Activated gamma-delta T cell treated with anti-CD3 and anti-CD28 coated beads, Interleukin-2, amount 50 U/mL, for 16 hours (primary cell): ENCODE data around the gene CELSR2.

ENCODE experiments used
- DNase-seq: peaks from one replicate; pipeline ENCODE4 v3.0.0-alpha.2; 2020; ENCODE audit warnings: low read depth

Gene CELSR2

DNA sequence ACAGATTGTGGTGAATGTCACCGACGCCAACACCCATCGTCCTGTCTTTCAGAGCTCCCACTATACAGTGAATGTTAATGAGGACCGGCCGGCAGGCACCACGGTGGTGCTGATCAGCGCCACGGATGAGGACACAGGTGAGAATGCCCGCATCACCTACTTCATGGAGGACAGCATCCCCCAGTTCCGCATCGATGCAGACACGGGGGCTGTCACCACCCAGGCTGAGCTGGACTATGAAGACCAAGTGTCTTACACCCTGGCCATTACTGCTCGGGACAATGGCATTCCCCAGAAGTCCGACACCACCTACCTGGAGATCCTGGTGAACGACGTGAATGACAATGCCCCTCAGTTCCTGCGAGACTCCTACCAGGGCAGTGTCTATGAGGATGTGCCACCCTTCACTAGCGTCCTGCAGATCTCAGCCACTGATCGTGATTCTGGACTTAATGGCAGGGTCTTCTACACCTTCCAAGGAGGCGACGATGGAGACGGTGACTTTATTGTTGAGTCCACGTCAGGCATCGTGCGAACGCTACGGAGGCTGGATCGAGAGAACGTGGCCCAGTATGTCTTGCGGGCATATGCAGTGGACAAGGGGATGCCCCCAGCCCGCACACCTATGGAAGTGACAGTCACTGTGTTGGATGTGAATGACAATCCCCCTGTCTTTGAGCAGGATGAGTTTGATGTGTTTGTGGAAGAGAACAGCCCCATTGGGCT is 3.0 kb downstream of the CELSR2 start:
- DNase-seq: no peak

DNA sequence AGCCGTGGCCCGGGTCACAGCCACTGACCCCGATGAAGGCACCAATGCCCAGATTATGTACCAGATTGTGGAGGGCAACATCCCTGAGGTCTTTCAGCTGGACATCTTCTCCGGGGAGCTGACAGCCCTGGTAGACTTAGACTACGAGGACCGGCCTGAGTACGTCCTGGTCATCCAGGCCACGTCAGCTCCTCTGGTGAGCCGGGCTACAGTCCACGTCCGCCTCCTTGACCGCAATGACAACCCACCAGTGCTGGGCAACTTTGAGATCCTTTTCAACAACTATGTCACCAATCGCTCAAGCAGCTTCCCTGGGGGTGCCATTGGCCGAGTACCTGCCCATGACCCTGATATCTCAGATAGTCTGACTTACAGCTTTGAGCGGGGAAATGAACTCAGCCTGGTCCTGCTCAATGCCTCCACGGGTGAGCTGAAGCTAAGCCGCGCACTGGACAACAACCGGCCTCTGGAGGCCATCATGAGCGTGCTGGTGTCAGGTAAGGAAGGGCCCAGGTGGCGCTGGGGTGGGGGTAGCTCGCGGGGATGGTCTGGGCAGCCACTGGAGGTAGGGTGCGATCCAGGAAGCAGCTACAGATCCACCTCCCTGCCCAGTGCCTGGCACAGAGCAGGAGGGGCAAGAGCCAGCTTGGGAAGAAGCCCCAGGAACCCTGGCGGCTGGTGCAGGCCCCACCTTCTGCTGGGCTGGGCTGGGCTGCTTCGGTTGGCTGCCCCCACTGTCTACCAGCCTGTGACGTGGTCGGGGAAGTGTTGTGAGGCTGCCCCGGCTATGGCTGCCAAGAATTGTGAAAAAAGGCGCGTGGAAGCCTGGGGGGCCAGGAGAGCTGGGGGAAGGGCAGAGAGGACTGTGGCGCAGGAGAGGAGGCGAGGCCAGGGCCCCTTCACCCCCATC is 3.8 kb downstream of the CELSR2 start:
- DNase-seq: no peak

DNA sequence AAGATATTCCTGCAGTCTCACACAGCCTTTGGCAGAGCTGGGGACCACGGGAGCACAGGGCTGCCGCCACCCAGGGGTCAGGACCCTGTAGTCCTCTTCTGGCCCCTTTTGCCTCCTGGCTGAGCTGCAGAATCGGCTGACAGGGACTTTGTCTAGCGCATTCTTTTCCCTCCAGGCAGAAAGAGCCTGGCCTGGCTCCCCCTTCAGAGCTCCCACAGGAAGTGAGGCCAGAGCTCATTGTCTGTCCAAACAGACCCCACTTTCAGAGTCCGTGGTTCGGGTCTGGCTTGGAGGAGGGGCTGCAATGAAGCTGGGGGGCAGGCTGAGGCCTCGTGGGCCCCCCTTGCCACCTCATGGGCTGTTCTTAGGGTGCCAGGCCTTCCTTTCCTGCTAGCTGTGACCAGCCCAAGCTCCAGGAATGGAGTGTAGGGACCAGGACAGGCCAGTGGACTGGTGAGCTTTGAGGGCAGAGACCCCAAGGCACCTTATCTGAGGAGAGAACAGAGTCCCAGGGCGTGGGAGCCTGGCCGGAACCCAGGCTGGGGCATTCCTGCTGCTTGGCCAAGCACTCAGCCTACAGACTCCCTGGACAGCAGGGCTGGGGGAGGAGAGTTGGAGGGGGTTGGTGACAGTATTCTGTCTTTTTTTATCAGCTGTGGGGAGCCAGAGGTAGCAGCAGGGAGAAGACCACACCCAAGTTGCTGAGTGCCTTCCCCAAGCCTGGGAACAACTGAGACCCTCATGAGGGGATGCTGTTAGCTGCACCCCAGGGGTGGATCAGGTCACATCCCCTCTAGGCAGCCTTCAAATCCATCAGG is 4.7 kb downstream of the CELSR2 start:
- no peak for DNase-seq

DNA sequence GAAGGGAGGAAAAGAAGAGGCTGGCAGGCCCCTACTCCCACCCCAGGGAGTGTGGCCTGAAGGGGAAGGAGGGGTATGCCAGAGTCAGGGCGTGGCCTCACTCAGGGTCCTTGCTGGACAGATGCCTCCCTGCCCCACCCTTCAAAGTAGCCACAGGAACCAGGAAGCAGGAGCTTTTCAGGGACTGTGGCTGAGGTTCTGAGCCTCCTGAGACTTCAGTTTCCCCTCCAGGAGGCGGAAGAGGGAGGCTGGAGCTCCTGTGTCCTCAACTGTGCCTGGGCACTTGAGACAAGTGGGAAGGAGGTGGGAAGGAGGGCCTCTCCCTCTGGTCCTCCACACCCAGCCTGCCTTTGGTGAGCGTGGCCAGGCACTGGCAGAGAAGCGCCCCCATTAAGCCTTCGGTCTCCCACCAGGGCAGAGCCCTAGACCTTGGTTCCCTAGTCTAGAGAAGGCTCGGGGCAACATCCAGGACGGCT is 5.3 kb downstream of the CELSR2 start:
- DNase-seq: no peak

DNA sequence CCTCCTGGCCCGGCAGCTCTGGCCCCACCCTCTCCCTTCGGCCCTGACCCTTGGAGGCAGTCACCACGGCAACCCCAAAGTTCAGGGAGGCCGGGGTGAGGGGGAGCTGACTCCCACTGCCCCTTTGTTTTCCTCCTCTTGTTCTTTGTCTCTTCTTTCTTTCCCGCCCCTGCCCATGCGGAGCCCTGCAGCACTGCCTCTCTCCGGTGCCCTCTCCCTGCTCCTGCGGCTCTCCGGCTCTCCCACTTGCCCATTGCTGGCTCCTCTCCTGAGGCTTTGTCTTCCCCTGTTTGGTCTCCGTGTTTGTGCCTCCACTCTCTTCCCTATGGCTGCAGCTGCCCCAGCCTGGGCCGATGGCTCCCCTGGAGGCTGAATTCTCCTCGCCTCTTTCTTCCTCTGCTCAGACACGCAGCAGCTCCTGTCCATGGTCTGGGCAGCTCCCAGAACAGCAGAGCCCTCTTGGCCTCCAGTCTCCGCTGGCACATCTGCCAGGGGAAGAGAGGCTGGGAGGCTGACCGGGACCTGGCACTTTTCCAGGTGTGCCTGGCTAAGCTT is 5.8 kb downstream of the CELSR2 start:
- no peak for DNase-seq

DNA sequence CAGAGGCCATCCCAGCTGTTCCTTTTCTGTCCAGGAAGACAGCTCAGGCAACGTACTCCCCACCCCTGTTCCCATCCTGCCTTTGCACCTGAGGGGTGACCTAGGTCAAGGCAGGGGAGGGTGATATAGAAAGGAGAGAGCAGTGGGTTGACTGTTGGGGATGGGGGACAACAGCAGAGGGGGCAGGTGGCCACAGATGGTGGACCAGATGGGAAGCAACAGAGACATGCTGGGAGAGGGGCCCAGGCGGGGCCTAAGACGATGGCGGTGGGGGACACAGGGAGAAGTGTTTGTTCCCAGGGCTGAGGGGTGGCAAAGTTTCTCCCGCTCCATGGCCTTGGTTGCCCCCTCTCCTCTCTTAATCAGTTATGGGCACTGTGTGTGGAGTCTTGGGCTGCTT is 6.3 kb downstream of the CELSR2 start:
- DNase-seq: no peak

DNA sequence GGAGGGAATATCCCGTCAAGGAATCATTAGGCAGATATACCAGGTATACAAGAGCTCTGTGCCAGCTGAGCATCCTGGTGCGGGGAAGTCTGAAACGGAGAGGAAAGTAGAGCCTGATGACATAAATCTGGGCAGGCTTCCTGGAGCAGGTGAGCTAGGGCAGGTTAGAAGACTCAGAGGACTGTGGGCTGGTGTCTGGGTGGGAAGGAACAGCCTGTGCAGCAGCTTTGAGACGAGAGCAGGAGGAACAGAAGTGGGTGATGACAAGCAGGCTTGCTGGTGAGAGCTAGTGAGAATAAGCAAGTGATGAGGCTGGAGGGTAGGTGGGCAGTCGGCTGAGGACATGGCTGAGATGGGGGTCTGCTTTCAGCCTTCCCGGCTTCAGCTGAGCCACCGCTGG is 6.7 kb downstream of the CELSR2 start:
- DNase-seq: no peak

DNA sequence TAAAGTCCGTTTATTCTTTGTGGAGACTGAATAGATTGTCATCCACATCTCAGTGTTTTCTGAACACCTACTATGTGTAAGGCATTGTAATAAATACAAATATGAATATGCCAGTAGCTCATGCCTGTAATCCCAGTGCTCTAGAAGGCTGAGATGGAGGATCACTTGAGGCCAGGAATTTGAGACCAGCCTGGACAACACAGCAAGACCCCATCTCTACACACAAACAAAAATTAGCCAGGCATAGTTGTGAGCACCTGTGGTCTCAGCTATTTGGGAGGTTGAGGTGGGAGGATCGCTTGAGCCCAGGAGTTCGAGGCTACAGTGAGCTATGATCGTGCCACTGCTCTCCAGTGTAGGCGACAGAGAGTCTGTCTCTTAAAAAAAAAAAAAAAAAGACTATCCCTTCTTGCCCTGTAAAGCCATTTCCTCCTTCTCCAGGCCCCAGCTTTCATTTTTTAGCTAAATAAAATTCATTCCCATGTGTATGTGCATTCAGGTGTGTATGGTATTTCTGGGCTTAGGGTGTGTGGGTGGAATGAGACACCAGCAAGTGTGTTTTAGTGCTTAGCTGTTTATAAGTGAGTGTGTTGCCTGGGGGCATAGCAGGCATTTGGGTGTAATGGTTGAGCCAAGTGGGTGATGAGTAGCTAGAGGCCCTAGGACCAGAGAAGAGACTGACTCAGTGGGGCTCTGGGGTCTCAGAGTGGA is 7.8 kb downstream of the CELSR2 start:
- no peak for DNase-seq

DNA sequence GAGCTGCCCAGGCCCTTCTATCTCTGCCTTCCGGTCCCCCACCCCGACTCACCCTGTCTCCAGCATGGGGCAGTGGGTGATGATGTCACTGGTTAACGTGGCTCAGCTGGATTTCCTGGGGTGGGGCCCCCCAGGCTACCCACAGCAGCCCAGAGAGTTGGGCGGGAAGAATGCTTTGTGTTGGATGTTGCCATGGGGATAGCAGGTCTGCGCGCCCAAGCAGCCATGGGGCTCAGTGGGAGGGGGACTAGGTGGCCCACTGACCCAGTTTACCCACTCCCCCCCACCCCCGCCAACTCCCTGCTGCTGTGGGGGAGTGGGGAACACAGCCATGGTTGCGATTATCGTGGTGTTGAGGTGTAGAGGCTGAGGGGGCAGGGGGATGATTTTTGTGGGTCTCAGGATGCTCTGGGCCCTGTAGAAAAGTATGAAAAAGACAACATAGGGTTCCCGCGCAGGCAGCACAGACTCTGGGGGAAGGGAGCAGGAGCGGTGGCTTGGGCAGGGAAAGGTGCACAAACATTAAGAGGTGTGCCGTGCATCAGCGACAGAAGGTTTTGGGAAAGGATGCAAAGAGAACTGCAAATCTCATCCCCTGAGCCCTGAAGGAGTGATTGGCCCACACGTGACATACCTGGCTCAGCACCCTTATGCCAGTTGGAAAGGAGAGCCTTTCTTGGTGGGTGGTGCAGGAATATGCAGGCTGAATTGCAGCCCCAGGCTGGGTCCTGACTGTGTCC is 8.5 kb downstream of the CELSR2 start:
- DNase-seq: no peak

DNA sequence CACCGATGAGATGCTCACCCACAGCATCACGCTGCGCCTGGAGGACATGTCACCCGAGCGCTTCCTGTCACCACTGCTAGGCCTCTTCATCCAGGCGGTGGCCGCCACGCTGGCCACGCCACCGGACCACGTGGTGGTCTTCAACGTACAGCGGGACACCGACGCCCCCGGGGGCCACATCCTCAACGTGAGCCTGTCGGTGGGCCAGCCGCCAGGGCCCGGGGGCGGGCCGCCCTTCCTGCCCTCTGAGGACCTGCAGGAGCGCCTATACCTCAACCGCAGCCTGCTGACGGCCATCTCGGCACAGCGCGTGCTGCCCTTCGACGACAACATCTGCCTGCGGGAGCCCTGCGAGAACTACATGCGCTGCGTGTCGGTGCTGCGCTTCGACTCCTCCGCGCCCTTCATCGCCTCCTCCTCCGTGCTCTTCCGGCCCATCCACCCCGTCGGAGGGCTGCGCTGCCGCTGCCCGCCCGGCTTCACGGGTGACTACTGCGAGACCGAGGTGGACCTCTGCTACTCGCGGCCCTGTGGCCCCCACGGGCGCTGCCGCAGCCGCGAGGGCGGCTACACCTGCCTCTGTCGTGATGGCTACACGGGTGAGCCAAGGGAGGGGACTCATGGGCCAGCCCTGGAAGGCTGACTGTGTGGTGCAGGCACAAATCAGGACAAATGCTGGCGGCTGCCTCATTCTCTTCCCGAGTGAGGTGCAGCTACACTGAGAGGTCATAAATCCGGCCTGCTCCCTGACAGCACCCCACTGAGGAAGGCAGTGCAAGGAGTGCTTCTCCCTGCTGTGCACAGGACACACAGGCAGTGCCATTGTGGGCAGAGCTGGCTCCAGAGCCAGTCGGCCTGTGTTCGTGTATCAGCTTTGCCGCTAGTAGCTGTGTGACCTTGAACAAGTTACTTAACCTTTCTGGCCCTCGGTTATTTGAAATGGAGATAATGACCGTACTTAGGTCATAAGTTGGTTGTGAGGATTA is 9.4 kb downstream of the CELSR2 start:
- DNase-seq: no peak

DNA sequence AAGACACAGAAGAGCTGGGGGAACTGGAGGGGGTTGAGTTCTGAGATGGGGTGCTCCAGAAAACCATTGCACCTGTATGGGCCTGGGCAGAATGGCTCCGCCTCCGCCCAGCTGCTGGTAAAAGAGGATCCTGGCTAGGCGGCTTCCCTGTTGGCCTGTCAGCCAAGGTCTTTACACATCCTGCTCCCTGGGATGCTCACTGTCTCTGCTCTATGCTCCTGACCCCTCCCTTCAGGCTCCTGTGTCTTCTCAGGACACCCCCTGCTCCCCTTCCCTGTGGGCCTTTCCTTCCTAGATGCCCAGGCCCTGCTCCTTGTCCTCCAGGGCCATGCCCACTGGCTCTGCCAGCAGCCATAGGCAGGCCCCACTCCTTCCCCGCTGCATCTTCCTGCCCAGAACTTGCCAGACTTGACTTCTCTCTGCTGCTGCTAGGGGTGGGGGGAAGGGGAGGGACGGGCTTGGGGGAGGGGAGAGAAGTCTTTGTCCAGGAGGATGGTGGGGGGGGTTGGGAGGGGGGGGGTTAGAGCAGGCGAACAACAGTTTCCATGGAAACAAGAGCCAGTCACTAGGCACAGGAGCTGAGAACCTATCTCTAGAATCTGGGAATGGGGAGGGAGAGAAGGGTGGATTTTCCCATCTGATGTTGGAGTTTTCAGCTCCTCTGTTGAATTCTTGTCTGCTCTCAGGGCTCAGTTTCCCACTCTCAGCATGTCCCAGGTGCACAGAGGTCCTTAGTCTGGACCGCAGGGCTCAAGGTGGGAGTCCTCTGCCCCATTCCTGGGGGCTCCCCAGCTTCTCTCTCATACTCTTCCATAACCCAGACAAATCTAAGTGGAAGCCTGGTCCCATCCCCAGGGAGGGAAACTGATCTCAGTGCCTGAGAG is 10.6 kb downstream of the CELSR2 start:
- no peak for DNase-seq

DNA sequence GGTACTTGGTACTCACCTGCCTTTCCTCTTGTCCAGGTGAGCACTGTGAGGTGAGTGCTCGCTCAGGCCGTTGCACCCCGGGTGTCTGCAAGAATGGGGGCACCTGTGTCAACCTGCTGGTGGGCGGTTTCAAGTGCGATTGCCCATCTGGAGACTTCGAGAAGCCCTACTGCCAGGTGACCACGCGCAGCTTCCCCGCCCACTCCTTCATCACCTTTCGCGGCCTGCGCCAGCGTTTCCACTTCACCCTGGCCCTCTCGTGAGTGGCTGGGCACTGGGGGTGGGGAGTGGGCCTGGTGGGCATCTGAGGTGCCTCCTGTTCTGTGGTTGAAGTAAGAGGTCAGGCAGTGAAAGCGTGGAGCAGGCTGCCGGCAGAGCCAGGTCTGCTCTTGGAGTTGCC is 11.7 kb downstream of the CELSR2 start:
- DNase-seq: no peak

DNA sequence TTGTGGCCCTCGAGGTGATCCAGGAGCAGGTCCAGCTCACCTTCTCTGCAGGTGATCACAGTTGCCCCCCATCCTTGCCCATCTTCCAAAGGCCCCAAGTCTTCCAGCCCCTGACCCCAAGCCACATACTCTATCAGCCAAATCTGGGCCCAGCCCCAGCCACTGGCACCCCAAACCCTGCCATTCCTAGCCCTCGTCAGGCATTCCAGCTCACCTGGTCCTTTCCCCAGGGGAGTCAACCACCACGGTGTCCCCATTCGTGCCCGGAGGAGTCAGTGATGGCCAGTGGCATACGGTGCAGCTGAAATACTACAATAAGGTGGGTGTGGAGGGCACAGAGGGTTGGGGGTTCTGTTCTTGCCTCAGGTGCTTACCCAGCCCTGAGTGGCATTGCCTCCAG is 12.2 kb downstream of the CELSR2 start:
- no peak for DNase-seq

DNA sequence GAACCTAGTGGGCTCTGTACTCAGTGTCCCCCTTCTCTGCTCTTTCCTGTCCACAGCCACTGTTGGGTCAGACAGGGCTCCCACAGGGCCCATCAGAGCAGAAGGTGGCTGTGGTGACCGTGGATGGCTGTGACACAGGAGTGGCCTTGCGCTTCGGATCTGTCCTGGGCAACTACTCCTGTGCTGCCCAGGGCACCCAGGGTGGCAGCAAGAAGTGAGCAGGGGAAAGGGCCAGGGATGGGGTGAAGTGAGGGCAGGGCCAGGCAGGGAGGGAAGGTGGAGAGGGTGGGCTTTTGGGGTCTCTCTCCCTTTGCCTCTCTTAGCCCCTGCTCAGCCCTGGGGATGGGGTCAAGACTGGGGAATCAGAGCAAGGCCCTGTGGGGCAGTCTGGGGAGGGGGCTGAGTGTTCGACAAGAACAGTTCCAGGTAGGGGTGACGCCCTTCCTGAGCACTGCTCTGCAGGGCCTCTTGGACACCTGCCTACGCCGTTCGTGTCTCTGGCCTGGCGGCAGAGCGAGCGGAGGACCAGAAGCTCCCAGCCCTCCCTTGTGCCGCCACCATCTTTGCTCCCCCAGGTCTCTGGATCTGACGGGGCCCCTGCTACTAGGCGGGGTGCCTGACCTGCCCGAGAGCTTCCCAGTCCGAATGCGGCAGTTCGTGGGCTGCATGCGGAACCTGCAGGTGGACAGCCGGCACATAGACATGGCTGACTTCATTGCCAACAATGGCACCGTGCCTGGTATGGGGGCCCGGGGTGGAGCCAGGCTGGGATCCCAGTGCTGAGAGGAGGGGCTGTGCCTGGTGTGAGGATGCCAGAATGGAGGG is 13.1 kb downstream of the CELSR2 start:
- DNase-seq: no peak

DNA sequence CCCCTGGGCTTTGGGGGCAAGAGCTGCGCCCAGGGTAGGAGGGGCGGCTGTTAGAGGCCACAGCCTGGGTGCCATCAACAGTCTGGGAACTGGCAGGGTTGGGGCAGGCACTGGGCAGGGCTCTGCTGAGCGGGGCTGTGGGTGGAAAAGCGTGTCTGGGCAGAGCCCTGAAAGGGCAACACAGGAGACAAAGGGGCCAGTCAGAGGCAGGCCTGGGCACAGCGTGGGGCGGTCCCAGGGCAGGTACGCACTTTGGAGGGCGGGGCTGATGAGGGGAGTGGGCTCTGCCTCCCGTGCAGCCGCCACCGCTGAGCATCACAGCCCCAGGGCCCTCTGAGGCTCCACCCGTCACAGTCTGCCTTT is 13.9 kb downstream of the CELSR2 start:
- no peak for DNase-seq

DNA sequence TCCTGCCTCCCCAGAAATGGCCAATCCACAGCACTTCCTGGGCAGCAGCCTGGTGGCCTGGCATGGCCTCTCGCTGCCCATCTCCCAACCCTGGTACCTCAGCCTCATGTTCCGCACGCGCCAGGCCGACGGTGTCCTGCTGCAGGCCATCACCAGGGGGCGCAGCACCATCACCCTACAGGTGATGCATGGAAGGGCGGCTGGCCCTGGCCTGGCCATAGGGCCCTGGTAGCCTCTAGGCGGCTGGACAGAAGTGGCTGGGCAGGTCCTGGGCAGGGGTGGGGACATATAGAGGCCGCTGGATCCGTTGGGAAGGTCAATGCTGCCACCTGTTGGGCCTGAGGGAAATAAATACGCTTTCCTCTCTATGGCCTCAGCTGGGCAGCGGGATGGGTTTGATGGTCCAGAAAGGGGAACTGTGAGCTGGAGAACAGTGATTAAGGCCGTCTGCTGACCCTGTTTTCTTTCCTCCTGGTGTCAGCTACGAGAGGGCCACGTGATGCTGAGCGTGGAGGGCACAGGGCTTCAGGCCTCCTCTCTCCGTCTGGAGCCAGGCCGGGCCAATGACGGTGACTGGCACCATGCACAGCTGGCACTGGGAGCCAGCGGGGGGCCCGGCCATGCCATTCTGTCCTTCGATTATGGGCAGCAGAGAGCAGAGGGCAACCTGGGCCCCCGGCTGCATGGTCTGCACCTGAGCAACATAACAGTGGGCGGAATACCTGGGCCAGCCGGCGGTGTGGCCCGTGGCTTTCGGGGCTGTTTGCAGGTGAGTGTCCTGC is 14.4 kb downstream of the CELSR2 start:
- DNase-seq: peak; percentile 54

DNA sequence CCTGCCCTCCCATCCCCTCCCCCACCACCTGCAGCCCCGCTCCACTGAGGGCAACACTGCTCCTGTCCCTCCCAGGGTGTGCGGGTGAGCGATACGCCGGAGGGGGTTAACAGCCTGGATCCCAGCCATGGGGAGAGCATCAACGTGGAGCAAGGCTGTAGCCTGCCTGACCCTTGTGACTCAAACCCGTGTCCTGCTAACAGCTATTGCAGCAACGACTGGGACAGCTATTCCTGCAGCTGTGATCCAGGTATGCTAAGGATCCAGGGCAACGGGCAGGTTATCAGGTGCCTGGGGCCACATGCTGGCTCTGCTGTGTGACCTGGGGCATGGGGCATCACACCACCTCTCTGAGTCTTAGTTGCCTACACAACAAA is 15.0 kb downstream of the CELSR2 start:
- DNase-seq: no peak
